Activated CD8-positive, alpha-beta T cell treated with anti-CD3 and anti-CD28 coated beads, Interleukin-2, amount 10 ng/mL, durations not matched to agents 7 days and 5 days (primary cell): ENCODE data around the gene SETD2. TPM values are rescaled to one million over a fixed set of nuclear protein-coding genes. Genes with fewer than 3 reads are reported as not detected.

ENCODE experiments used
- total RNA-seq, 2 experiments: library from RNA; stranded (reverse); gene quantifications; one replicate each; pipeline ENCODE4 v1.2.3, GENCODE V29; 2021

Gene SETD2
- total RNA-seq, 2 experiments from 2014 or later, result 43.1 to 48.1 TPM

Other genes with a start within 250 kb of the SETD2 start
- gene CCDC12, start 187.4 kb downstream of the SETD2 start, total RNA-seq, result 10 to 100 TPM; 59.4 to 62.2 TPM
- 100 to 1,000 TPM; 206 to 212 TPM for gene NBEAL2, start 184.4 kb downstream of the SETD2 start, total RNA-seq
- gene KIF9, start 118.7 kb upstream of the SETD2 start, total RNA-seq, result 1 to 10 TPM; 8.2 to 8.3 TPM
- 10 to 100 TPM; 29.8 to 32.5 TPM for gene KLHL18, start 118.8 kb upstream of the SETD2 start, total RNA-seq
- 10 to 100 TPM; 31.0 to 33.2 TPM for gene PTPN23, start 216.9 kb upstream of the SETD2 start, total RNA-seq